Thyroid gland (tissue), 4 donors: ENCODE measurements around the gene STON1.

Experiments used
- POLR2A ChIP-seq, 2 donors: fragments of 450-650 bp; IDR thresholded peaks; one replicate each; pipeline ENCODE4 v1.6.1; 2017; ENCODE audit warnings: antibody characterized with exemption in 2 of 2, mild to moderate bottlenecking in 2 of 2, moderate library complexity in 1 of 2
- TF ChIP-seq, protein P1 (sequence below), 6 experiments: fragments of 200-600 bp in 3 of 6; fragments of 450-650 bp in 3 of 6; sonication (generic) in 3 of 6; IDR thresholded peaks; one replicate each; pipeline ENCODE4 v1.5.1; 2016 to 2019; ENCODE audit warnings: antibody characterized with exemption in 6 of 6, mild to moderate bottlenecking in 2 of 6, inconsistent platforms in 1 of 6, moderate library complexity in 1 of 6

DNA sequence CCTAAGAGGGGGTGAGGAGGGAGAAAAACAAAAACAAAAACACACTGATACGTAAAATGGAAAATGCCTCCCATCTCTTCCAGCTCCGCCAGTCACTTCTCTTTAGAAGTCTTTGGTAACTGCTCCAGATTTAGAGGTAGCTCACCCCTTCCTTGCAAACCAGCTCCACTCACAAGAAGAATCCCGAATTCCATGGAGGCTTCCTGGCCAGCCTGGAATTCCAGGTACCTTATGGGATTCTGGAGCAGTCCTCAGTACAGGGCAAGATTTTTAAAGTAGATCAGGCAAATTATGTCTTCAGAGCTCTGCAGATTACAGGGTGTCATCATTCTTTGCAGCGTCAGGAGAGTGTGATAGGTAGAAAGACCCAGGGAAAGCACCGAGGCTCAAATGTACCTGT lies 4.8 kb downstream of the STON1 start:
- no peak for TF ChIP-seq POLR2A (IDR thresholded peaks at IDR 0.05)
- TF ChIP-seq, protein P1, sequence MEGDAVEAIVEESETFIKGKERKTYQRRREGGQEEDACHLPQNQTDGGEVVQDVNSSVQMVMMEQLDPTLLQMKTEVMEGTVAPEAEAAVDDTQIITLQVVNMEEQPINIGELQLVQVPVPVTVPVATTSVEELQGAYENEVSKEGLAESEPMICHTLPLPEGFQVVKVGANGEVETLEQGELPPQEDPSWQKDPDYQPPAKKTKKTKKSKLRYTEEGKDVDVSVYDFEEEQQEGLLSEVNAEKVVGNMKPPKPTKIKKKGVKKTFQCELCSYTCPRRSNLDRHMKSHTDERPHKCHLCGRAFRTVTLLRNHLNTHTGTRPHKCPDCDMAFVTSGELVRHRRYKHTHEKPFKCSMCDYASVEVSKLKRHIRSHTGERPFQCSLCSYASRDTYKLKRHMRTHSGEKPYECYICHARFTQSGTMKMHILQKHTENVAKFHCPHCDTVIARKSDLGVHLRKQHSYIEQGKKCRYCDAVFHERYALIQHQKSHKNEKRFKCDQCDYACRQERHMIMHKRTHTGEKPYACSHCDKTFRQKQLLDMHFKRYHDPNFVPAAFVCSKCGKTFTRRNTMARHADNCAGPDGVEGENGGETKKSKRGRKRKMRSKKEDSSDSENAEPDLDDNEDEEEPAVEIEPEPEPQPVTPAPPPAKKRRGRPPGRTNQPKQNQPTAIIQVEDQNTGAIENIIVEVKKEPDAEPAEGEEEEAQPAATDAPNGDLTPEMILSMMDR (IDR thresholded peaks at IDR 0.05) = no peak
